Spleen (tissue), 7 donors: ENCODE measurements around the gene FOXP1.

Experiments
- CTCF ChIP-seq, 11 experiments: fragments of 200-600 bp in 7 of 11; fragments of 450-650 bp in 4 of 11; sonication (generic) in 4 of 11; IDR thresholded peaks in 8 of 11; conservative IDR thresholded peaks in 3 of 11; 1 replicate in 7 of 11; 2 replicates in 4 of 11; pipeline versions ENCODE4 v1.4.0 to v1.8.0; 2016 to 2021; ENCODE audit warnings: antibody characterized with exemption in 11 of 11, inconsistent platforms in 4 of 11, mild to moderate bottlenecking in 1 of 11
- POLR2A ChIP-seq, 3 donors: fragments of 450-650 bp; IDR thresholded peaks; one replicate each; pipeline ENCODE4 v1.5.1; 2017; ENCODE audit warnings: antibody characterized with exemption in 3 of 3, mild to moderate bottlenecking in 1 of 3
- POLR2AphosphoS5 ChIP-seq, 3 donors: sonication (generic); formaldehyde crosslinking; IDR thresholded peaks; one replicate each; pipeline ENCODE4 v1.5.1; 2017; ENCODE audit warnings: antibody characterized with exemption in 3 of 3
- donor health status: DM: no; HTN: no; CAD: no; lungs with moderate emphysema.
- donor health status: DM: no; HTN: no; CAD: no.
- donor health status: DM: no; HTN: no; CAD: no.

DNA sequence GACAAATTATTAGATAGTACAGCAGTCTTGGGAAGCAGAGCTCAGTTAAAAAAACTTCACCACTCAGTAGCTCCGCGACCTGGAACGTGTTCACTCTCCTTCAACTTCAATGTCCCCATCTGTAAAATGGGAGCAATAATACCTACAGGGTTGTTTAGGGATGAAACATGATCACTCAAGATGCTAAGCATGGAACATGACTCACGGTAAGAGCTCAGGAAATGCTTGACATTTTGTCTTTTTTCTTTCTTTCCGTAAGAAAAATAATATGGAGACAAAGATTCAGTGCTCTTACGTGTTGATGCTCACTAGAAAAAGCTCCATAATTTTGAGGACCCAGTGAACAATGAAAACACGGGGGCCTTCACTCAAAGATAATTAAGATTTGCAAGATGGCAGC is 664.4 kb downstream of the FOXP1 start:
- no peak for TF ChIP-seq POLR2A (IDR thresholded peaks at IDR 0.05)
- no peak for TF ChIP-seq POLR2AphosphoS5 (IDR thresholded peaks at IDR 0.05)
- TF ChIP-seq CTCF (IDR thresholded peaks at IDR 0.05 in 8 of 11, conservative IDR thresholded peaks at IDR 0.05 in 3 of 11): no peak
